ENCODE results near the gene FAM131A. TPM values are rescaled to one million over a fixed set of nuclear protein-coding genes. Genes with fewer than 3 reads are reported as not detected.

Gene FAM131A
- total RNA-seq, 1 experiment from 2014 or later = 5.9 TPM

- Histone ChIP-seq H3K36me3 (no peaks in the 10 kb centered on the region), H3K9me3 (replicated peaks) (no peaks in the 10 kb centered on the region), H3K27ac (no peak overlapping the region), H3K27me3 (no peaks in the 10 kb centered on the region), H3K4me1 (peaks cover 11% of the 10 kb centered on the region), H3K4me3 (no peak overlapping the region)
- DNase-seq = no peak
These were observed 53.9 kb downstream of the FAM131A start for GRCh38 chr3:184391266-184391665.

- Histone ChIP-seq H3K27me3 (no peaks in the 10 kb centered on the region), H3K36me3 (no peaks in the 10 kb centered on the region), H3K4me3 (no peak overlapping the region), H3K4me1 (peaks cover 11% of the 10 kb centered on the region), H3K9me3 (replicated peaks) (no peaks in the 10 kb centered on the region), H3K27ac (peak overlapping the region; percentile 0; the same call in 1 of the 2 replicates)
- peak; percentile 83 to 87 for DNase-seq
These were observed 57.9 kb downstream of the FAM131A start for GRCh38 chr3:184395320-184395660.

Other genes starting within 250 kb of the FAM131A start
- 6.5 and 8.0 TPM in 2 replicates for gene HTR3E, start 240.5 kb upstream of the FAM131A start, total RNA-seq (2014; rRNA removed; shearing (Covaris generic))
- gene EIF2B5, start 202.2 kb upstream of the FAM131A start, total RNA-seq (2014; rRNA removed; shearing (Covaris generic)) = 42.6 and 43.0 TPM in 2 replicates
- gene DVL3, start 182.2 kb upstream of the FAM131A start, total RNA-seq (2014; rRNA removed; shearing (Covaris generic)) = 38.5 and 43.7 TPM in 2 replicates
- 194 and 196 TPM in 2 replicates for gene AP2M1, start 162.7 kb upstream of the FAM131A start, total RNA-seq (2014; rRNA removed; shearing (Covaris generic))
- 29.4 and 32.6 TPM in 2 replicates for gene ABCF3, start 151.4 kb upstream of the FAM131A start, total RNA-seq (2014; rRNA removed; shearing (Covaris generic))
- 0.51 and 1.0 TPM in 2 replicates for gene VWA5B2, start 108.0 kb upstream of the FAM131A start, total RNA-seq (2014; rRNA removed; shearing (Covaris generic))
- gene ALG3, start 88.6 kb upstream of the FAM131A start, total RNA-seq (2014; rRNA removed; shearing (Covaris generic)) = 37.0 and 38.2 TPM in 2 replicates
- gene EEF1AKMT4, start 87.9 kb upstream of the FAM131A start, total RNA-seq (2014; rRNA removed; shearing (Covaris generic)) = 5.4 and 5.5 TPM in 2 replicates
- 4.0 and 6.0 TPM in 2 replicates for gene CAMK2N2, start 76.0 kb upstream of the FAM131A start, total RNA-seq (2014; rRNA removed; shearing (Covaris generic))
- gene ECE2, start 61.6 kb upstream of the FAM131A start, total RNA-seq (2014; rRNA removed; shearing (Covaris generic)) = 0.08 TPM in 1 of 2 replicates, not detected in the other
- 302 TPM in 2 replicates for gene PSMD2, start 38.4 kb upstream of the FAM131A start, total RNA-seq (2014; rRNA removed; shearing (Covaris generic))
- 304 and 312 TPM in 2 replicates for gene EIF4G1, start 23.0 kb upstream of the FAM131A start, total RNA-seq (2014; rRNA removed; shearing (Covaris generic))
- 4.1 and 5.5 TPM in 2 replicates for gene CLCN2, start 24.0 kb downstream of the FAM131A start, total RNA-seq (2014; rRNA removed; shearing (Covaris generic))
- gene POLR2H, start 24.1 kb downstream of the FAM131A start, total RNA-seq (2014; rRNA removed; shearing (Covaris generic)) = 86.8 and 91.6 TPM in 2 replicates
- gene THPO, start 40.6 kb downstream of the FAM131A start, total RNA-seq (2014; rRNA removed; shearing (Covaris generic)) = 0.61 and 1.2 TPM in 2 replicates
- 8.2 and 9.0 TPM in 2 replicates for gene CHRD, start 42.5 kb downstream of the FAM131A start, total RNA-seq (2014; rRNA removed; shearing (Covaris generic))
- 16.4 and 16.6 TPM in 2 replicates for gene EPHB3, start 224.2 kb downstream of the FAM131A start, total RNA-seq (2014; rRNA removed; shearing (Covaris generic))